ENCODE results near the gene WDFY4. TPM values are rescaled to one million over a fixed set of nuclear protein-coding genes. Genes with fewer than 3 reads are reported as not detected.

Gene WDFY4
- total and polyA plus RNA-seq, 9 donors: 1.2 to 3.9 (median 2.4) TPM

- no peak for DNase-seq
- no peak overlapping the region for H3K4me3 ChIP-seq (ENCODE audit: low read length)
- H3K27ac ChIP-seq (ENCODE audit: low read length): no peak overlapping the region
- no peaks in the 10 kb centered on the region for H3K27me3 ChIP-seq (ENCODE audit: control insufficient read depth, insufficient read depth, low read length)
- peaks cover 6% of the 10 kb centered on the region for H3K4me1 ChIP-seq (ENCODE audit: control insufficient read depth, insufficient read depth, low read length)
- WGBS (ENCODE audit: insufficient coverage): 63% methylated on average over 6 of the region's 9 CpGs
- no peaks in the 10 kb centered on the region for H3K36me3 ChIP-seq (ENCODE audit: control insufficient read depth, insufficient read depth, low read length)
- H3K9me3 ChIP-seq (replicated peaks; ENCODE audit: control insufficient read depth, low read depth, low read length): no peaks in the 10 kb centered on the region
These were observed 316.7 kb downstream of the WDFY4 start for GRCh38 chr10:49001402-49001801.

GRCh38 chr10:49001870-49002672 lies 317.4 kb downstream of the WDFY4 start:
- DNase-seq: no peak
- H3K4me3 ChIP-seq (ENCODE audit: low read length): no peak overlapping the region
- H3K4me1 ChIP-seq (ENCODE audit: control insufficient read depth, insufficient read depth, low read length): peaks cover 6% of the 10 kb centered on the region
- no peaks in the 10 kb centered on the region for H3K9me3 ChIP-seq (replicated peaks; ENCODE audit: control insufficient read depth, low read depth, low read length)
- H3K27ac ChIP-seq (ENCODE audit: low read length): no peak overlapping the region
- H3K27me3 ChIP-seq (ENCODE audit: control insufficient read depth, insufficient read depth, low read length): no peaks in the 10 kb centered on the region
- H3K36me3 ChIP-seq (ENCODE audit: control insufficient read depth, insufficient read depth, low read length): no peaks in the 10 kb centered on the region
- WGBS (ENCODE audit: insufficient coverage): 71% methylated on average over 6 of the region's 17 CpGs

GRCh38 chr10:49005270-49005669 lies 320.6 kb downstream of the WDFY4 start:
- H3K4me3 ChIP-seq (ENCODE audit: low read length): no peak overlapping the region
- WGBS (ENCODE audit: insufficient coverage): 92% methylated on average over 2 of the region's 5 CpGs
- no peaks in the 10 kb centered on the region for H3K27me3 ChIP-seq (ENCODE audit: control insufficient read depth, insufficient read depth, low read length)
- H3K9me3 ChIP-seq (replicated peaks; ENCODE audit: control insufficient read depth, low read depth, low read length): no peaks in the 10 kb centered on the region
- peaks cover 27% of the 10 kb centered on the region for H3K4me1 ChIP-seq (ENCODE audit: control insufficient read depth, insufficient read depth, low read length)
- no peak for DNase-seq
- no peak overlapping the region for H3K27ac ChIP-seq (ENCODE audit: low read length)
- no peaks in the 10 kb centered on the region for H3K36me3 ChIP-seq (ENCODE audit: control insufficient read depth, insufficient read depth, low read length)

- Histone ChIP-seq H3K27me3 (ENCODE audit: control insufficient read depth, insufficient read depth, low read length) (no peaks in the 10 kb centered on the region), H3K9me3 (replicated peaks; ENCODE audit: control insufficient read depth, low read depth, low read length) (no peaks in the 10 kb centered on the region), H3K36me3 (ENCODE audit: control insufficient read depth, insufficient read depth, low read length) (peaks cover 5% of the 10 kb centered on the region), H3K4me3 (ENCODE audit: low read length) (no peak overlapping the region), H3K4me1 (ENCODE audit: control insufficient read depth, insufficient read depth, low read length) (peaks cover 39% of the 10 kb centered on the region), H3K27ac (ENCODE audit: low read length) (no peak overlapping the region)
- no peak for DNase-seq
- WGBS (ENCODE audit: insufficient coverage): 92% methylated on average over 2 of the region's 5 CpGs
These were observed 322.5 kb downstream of the WDFY4 start for GRCh38 chr10:49007129-49007528.

GRCh38 chr10:49008091-49008490 lies 323.4 kb downstream of the WDFY4 start:
- Histone ChIP-seq H3K4me3 (ENCODE audit: low read length) (no peak overlapping the region), H3K4me1 (ENCODE audit: control insufficient read depth, insufficient read depth, low read length) (peaks cover 41% of the 10 kb centered on the region), H3K27me3 (ENCODE audit: control insufficient read depth, insufficient read depth, low read length) (no peaks in the 10 kb centered on the region), H3K36me3 (ENCODE audit: control insufficient read depth, insufficient read depth, low read length) (peaks cover 5% of the 10 kb centered on the region), H3K9me3 (replicated peaks; ENCODE audit: control insufficient read depth, low read depth, low read length) (no peaks in the 10 kb centered on the region), H3K27ac (ENCODE audit: low read length) (no peak overlapping the region)
- peak; percentile 47 for DNase-seq
- whole genome bisulfite sequencing (ENCODE audit: insufficient coverage): no CpG with 5 or more reads among the region's 1 CpG

GRCh38 chr10:49008505-49009198 lies 324.0 kb downstream of the WDFY4 start:
- Histone ChIP-seq H3K27me3 (ENCODE audit: control insufficient read depth, insufficient read depth, low read length) (no peaks in the 10 kb centered on the region), H3K27ac (ENCODE audit: low read length) (peak overlapping the region; percentile 59), H3K9me3 (replicated peaks; ENCODE audit: control insufficient read depth, low read depth, low read length) (no peaks in the 10 kb centered on the region), H3K4me1 (ENCODE audit: control insufficient read depth, insufficient read depth, low read length) (peaks cover 43% of the 10 kb centered on the region), H3K4me3 (ENCODE audit: low read length) (no peak overlapping the region), H3K36me3 (ENCODE audit: control insufficient read depth, insufficient read depth, low read length) (peaks cover 5% of the 10 kb centered on the region)
- 54% methylated on average over 9 of the region's 13 CpGs for WGBS (ENCODE audit: insufficient coverage)
- no peak for DNase-seq

GRCh38 chr10:49009199-49009979 lies 324.7 kb downstream of the WDFY4 start:
- Histone ChIP-seq H3K27ac (ENCODE audit: low read length) (peak overlapping the region; percentile 59), H3K4me3 (ENCODE audit: low read length) (no peak overlapping the region), H3K4me1 (ENCODE audit: control insufficient read depth, insufficient read depth, low read length) (peaks cover 43% of the 10 kb centered on the region), H3K9me3 (replicated peaks; ENCODE audit: control insufficient read depth, low read depth, low read length) (no peaks in the 10 kb centered on the region), H3K27me3 (ENCODE audit: control insufficient read depth, insufficient read depth, low read length) (no peaks in the 10 kb centered on the region), H3K36me3 (ENCODE audit: control insufficient read depth, insufficient read depth, low read length) (peaks cover 5% of the 10 kb centered on the region)
- 25% methylated on average over 3 of the region's 8 CpGs for WGBS (ENCODE audit: insufficient coverage)
- peak; percentile 77 for DNase-seq

GRCh38 chr10:49010295-49010694 lies 325.6 kb downstream of the WDFY4 start:
- DNase-seq: no peak
- peaks cover 6% of the 10 kb centered on the region for H3K36me3 ChIP-seq (ENCODE audit: control insufficient read depth, insufficient read depth, low read length)
- 80% methylated on average over 3 of the region's 4 CpGs for WGBS (ENCODE audit: insufficient coverage)
- no peak overlapping the region for H3K4me3 ChIP-seq (ENCODE audit: low read length)
- H3K9me3 ChIP-seq (replicated peaks; ENCODE audit: control insufficient read depth, low read depth, low read length): no peaks in the 10 kb centered on the region
- H3K4me1 ChIP-seq (ENCODE audit: control insufficient read depth, insufficient read depth, low read length): peaks cover 43% of the 10 kb centered on the region
- no peak overlapping the region for H3K27ac ChIP-seq (ENCODE audit: low read length)
- no peaks in the 10 kb centered on the region for H3K27me3 ChIP-seq (ENCODE audit: control insufficient read depth, insufficient read depth, low read length)

- peaks cover 43% of the 10 kb centered on the region for H3K4me1 ChIP-seq (ENCODE audit: control insufficient read depth, insufficient read depth, low read length)
- no peaks in the 10 kb centered on the region for H3K27me3 ChIP-seq (ENCODE audit: control insufficient read depth, insufficient read depth, low read length)
- no peak overlapping the region for H3K27ac ChIP-seq (ENCODE audit: low read length)
- no peak overlapping the region for H3K4me3 ChIP-seq (ENCODE audit: low read length)
- WGBS (ENCODE audit: insufficient coverage): 31% methylated on average over 3 of the region's 4 CpGs
- no peaks in the 10 kb centered on the region for H3K9me3 ChIP-seq (replicated peaks; ENCODE audit: control insufficient read depth, low read depth, low read length)
- peak; percentile 35 for DNase-seq
- peaks cover 12% of the 10 kb centered on the region for H3K36me3 ChIP-seq (ENCODE audit: control insufficient read depth, insufficient read depth, low read length)
These were observed 326.2 kb downstream of the WDFY4 start for GRCh38 chr10:49010865-49011264.

- Histone ChIP-seq H3K4me1 (ENCODE audit: control insufficient read depth, insufficient read depth, low read length) (peaks cover 43% of the 10 kb centered on the region), H3K27me3 (ENCODE audit: control insufficient read depth, insufficient read depth, low read length) (no peaks in the 10 kb centered on the region), H3K4me3 (ENCODE audit: low read length) (no peak overlapping the region), H3K27ac (ENCODE audit: low read length) (no peak overlapping the region), H3K36me3 (ENCODE audit: control insufficient read depth, insufficient read depth, low read length) (peaks cover 19% of the 10 kb centered on the region), H3K9me3 (replicated peaks; ENCODE audit: control insufficient read depth, low read depth, low read length) (no peaks in the 10 kb centered on the region)
- 92% methylated on average over 11 of the region's 11 CpGs for WGBS (ENCODE audit: insufficient coverage)
- no peak for DNase-seq
These were observed 327.1 kb downstream of the WDFY4 start for GRCh38 chr10:49011756-49012155.

All from muscle of leg (tissue), 11 donors.